ENCODE measurements around the gene RHOF. TPM values are rescaled to one million over a fixed set of nuclear protein-coding genes. Genes with fewer than 3 reads are reported as not detected.

Gene RHOF
- total RNA-seq, 1 donor from 2014 or later = 31.9 TPM

DNA sequence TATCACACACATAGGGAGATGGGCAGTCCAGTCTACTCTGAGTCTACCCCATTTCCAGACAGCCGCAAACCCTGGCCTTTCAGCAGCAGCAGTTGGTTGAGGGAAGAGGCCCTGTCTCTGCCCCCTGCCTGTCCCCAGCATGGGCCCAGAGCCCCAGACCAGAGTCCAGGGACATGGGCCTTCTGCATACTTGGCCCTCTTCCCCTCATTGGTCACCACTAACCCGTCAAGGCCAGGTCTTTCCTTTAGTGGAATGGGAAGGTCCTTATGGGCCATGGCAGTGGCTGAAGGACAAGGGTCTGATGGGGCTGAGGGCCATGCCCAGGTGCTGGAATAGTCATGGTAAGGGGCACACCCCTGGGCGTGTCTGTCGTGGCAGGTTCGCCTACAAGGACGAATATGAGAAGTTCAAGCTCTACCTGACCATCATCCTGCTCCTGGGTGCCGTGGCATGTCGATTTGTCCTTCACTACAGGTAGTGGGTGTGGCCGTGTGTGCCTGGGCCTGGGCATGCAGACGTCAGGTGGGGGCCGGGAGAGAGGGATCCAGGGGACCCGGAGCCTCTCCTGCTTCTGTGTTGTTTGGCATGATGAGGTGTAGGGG, 41.6 kb downstream of the RHOF start:
- H3K4me1 Mint-ChIP-seq (ENCODE audit: low read depth, unreplicated experiment) = peaks cover 17% of the 10 kb centered on the region
- Histone ChIP-seq H3K4me3 (ENCODE audit: insufficient read depth, low read depth, low read length) (no peak overlapping the region), H3K27me3 (ENCODE audit: insufficient read depth, low read length) (no peaks in the 10 kb centered on the region), H2AFZ (ENCODE audit: low read depth, low read length) (no peak overlapping the region), H4K20me1 (ENCODE audit: insufficient read depth, low read length) (peaks cover 4% of the 10 kb centered on the region), H3K9ac (ENCODE audit: low read length) (no peak overlapping the region), H3K27ac (ENCODE audit: low read depth, low read length) (no peak overlapping the region), H3K36me3 (ENCODE audit: insufficient read depth, low read length) (peaks cover 9% of the 10 kb centered on the region), H3K4me2 (ENCODE audit: low read length) (no peak overlapping the region), H3K4me1 (ENCODE audit: insufficient read depth, low read length) (peaks cover 19% of the 10 kb centered on the region), H3K79me2 (ENCODE audit: insufficient read depth, low read length) (no peaks in the 10 kb centered on the region), H3K9me3 (ENCODE audit: insufficient read depth, low read depth, low read length) (no peaks in the 10 kb centered on the region)
- H3K36me3 Mint-ChIP-seq (ENCODE audit: low read depth, unreplicated experiment) = peaks cover 24% of the 10 kb centered on the region
- FAIRE-seq (no peak), DNase-seq (ENCODE audit: low read depth) (no peak)
- H3K9me3 Mint-ChIP-seq (ENCODE audit: unreplicated experiment) = no peaks in the 10 kb centered on the region
- no peaks in the 10 kb centered on the region for H3K27me3 Mint-ChIP-seq (ENCODE audit: low read depth, unreplicated experiment)
- no peak overlapping the region for H3K4me3 Mint-ChIP-seq (ENCODE audit: unreplicated experiment)
- TF ChIP-seq EZH2 (IDR thresholded peaks at IDR 0.05; ENCODE audit: insufficient read depth, low read length) = no peak
- TF ChIP-seq, protein P1, sequence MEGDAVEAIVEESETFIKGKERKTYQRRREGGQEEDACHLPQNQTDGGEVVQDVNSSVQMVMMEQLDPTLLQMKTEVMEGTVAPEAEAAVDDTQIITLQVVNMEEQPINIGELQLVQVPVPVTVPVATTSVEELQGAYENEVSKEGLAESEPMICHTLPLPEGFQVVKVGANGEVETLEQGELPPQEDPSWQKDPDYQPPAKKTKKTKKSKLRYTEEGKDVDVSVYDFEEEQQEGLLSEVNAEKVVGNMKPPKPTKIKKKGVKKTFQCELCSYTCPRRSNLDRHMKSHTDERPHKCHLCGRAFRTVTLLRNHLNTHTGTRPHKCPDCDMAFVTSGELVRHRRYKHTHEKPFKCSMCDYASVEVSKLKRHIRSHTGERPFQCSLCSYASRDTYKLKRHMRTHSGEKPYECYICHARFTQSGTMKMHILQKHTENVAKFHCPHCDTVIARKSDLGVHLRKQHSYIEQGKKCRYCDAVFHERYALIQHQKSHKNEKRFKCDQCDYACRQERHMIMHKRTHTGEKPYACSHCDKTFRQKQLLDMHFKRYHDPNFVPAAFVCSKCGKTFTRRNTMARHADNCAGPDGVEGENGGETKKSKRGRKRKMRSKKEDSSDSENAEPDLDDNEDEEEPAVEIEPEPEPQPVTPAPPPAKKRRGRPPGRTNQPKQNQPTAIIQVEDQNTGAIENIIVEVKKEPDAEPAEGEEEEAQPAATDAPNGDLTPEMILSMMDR (IDR thresholded peaks at IDR 0.05; ENCODE audit: insufficient read depth, low read depth, low read length) = no peak
- no peak overlapping the region for H3K27ac Mint-ChIP-seq (ENCODE audit: unreplicated experiment)

DNA sequence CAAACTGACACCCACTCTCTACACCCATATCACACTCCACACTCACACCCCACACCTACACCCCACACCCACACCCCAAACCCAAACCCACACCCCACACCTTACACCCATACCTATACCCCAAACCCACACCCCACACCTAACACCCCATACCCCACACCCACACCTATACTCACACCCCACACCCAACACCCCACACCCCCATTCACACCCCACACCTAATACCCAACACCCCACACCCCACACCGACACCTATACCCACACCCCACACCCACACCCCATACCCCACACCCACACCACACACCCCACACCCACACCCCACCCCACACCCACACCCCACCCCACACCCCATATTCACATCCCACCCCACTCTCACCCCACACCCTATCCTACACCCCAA, 42.5 kb downstream of the RHOF start:
- peaks cover 13% of the 10 kb centered on the region for H3K4me1 Mint-ChIP-seq (ENCODE audit: low read depth, unreplicated experiment)
- Histone ChIP-seq H3K4me2 (ENCODE audit: low read length) (no peak overlapping the region), H3K36me3 (ENCODE audit: insufficient read depth, low read length) (peaks cover 9% of the 10 kb centered on the region), H3K79me2 (ENCODE audit: insufficient read depth, low read length) (no peaks in the 10 kb centered on the region), H3K9ac (ENCODE audit: low read length) (no peak overlapping the region), H3K27me3 (ENCODE audit: insufficient read depth, low read length) (no peaks in the 10 kb centered on the region), H3K4me3 (ENCODE audit: insufficient read depth, low read depth, low read length) (no peak overlapping the region), H3K9me3 (ENCODE audit: insufficient read depth, low read depth, low read length) (no peaks in the 10 kb centered on the region), H4K20me1 (ENCODE audit: insufficient read depth, low read length) (peaks cover 4% of the 10 kb centered on the region), H3K4me1 (ENCODE audit: insufficient read depth, low read length) (peaks cover 13% of the 10 kb centered on the region), H3K27ac (ENCODE audit: low read depth, low read length) (no peak overlapping the region), H2AFZ (ENCODE audit: low read depth, low read length) (no peak overlapping the region)
- no peaks in the 10 kb centered on the region for H3K9me3 Mint-ChIP-seq (ENCODE audit: unreplicated experiment)
- peaks cover 18% of the 10 kb centered on the region for H3K36me3 Mint-ChIP-seq (ENCODE audit: low read depth, unreplicated experiment)
- H3K4me3 Mint-ChIP-seq (ENCODE audit: unreplicated experiment) = no peak overlapping the region
- no peak overlapping the region for H3K27ac Mint-ChIP-seq (ENCODE audit: unreplicated experiment)
- DNase-seq (ENCODE audit: low read depth) (no peak), FAIRE-seq (no peak)
- TF ChIP-seq, protein P1 (IDR thresholded peaks at IDR 0.05; ENCODE audit: insufficient read depth, low read depth, low read length) = no peak
- no peak for TF ChIP-seq EZH2 (IDR thresholded peaks at IDR 0.05; ENCODE audit: insufficient read depth, low read length)
- no peaks in the 10 kb centered on the region for H3K27me3 Mint-ChIP-seq (ENCODE audit: low read depth, unreplicated experiment)

DNA sequence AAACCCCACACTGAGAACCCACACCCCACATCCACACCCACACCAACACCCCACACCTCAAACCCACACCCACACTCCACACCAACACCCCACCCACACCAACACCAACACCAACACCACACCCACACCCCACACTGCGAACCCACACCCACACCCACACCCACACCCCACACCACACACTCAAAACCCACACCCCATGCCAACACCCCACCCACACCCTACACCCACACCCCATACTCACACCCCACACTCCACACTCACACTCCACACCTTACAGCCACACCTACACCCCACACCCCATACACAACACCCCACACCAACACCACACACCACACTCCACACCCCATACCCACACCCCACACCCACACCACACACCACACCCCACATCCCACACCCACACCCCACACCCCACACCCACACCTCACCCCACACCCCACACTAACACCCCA, 43.0 kb downstream of the RHOF start:
- DNase-seq (ENCODE audit: low read depth) = no peak
- Mint-ChIP-seq H3K4me1 (ENCODE audit: low read depth, unreplicated experiment) (peaks cover 13% of the 10 kb centered on the region), H3K27me3 (ENCODE audit: low read depth, unreplicated experiment) (no peaks in the 10 kb centered on the region)

More for the DNA sequence above, 43.0 kb downstream of the RHOF start:
- H3K9me3 ChIP-seq (ENCODE audit: insufficient read depth, low read depth, low read length) = no peaks in the 10 kb centered on the region
- H3K4me1 ChIP-seq (ENCODE audit: insufficient read depth, low read length) = peaks cover 13% of the 10 kb centered on the region
- peaks cover 9% of the 10 kb centered on the region for H3K36me3 ChIP-seq (ENCODE audit: insufficient read depth, low read length)
- no peaks in the 10 kb centered on the region for H3K27me3 ChIP-seq (ENCODE audit: insufficient read depth, low read length)
- H2AFZ ChIP-seq (ENCODE audit: low read depth, low read length) = no peak overlapping the region
- TF ChIP-seq, protein P1 (IDR thresholded peaks at IDR 0.05; ENCODE audit: insufficient read depth, low read depth, low read length) = no peak
- no peak for TF ChIP-seq EZH2 (IDR thresholded peaks at IDR 0.05; ENCODE audit: insufficient read depth, low read length)
- Mint-ChIP-seq H3K36me3 (ENCODE audit: low read depth, unreplicated experiment) (peaks cover 14% of the 10 kb centered on the region), H3K27ac (ENCODE audit: unreplicated experiment) (no peak overlapping the region), H3K4me3 (ENCODE audit: unreplicated experiment) (no peak overlapping the region), H3K9me3 (ENCODE audit: unreplicated experiment) (no peaks in the 10 kb centered on the region)
- H3K27ac ChIP-seq (ENCODE audit: low read depth, low read length) = no peak overlapping the region
- no peak overlapping the region for H3K9ac ChIP-seq (ENCODE audit: low read length)
- no peak overlapping the region for H3K4me2 ChIP-seq (ENCODE audit: low read length)
- no peak overlapping the region for H3K4me3 ChIP-seq (ENCODE audit: insufficient read depth, low read depth, low read length)
- FAIRE-seq = no peak
- no peaks in the 10 kb centered on the region for H3K79me2 ChIP-seq (ENCODE audit: insufficient read depth, low read length)
- peaks cover 4% of the 10 kb centered on the region for H4K20me1 ChIP-seq (ENCODE audit: insufficient read depth, low read length)

Data from astrocyte (in vitro differentiated cells and primary cell).